H1 (cell line): ENCODE data around the gene DGKI. TPM values are rescaled to one million over a fixed set of nuclear protein-coding genes. Genes with fewer than 3 reads are reported as not detected.

Source experiments
- CTCF ChIA-PET: fragments of 300-600 bp; sonication (Branson Sonifier 250); formaldehyde crosslinking; loops from one replicate; lab custom pipeline; 2021; ENCODE audit not compliant: partially characterized antibody; lab: Charles Lee
- POLR2A ChIA-PET: fragments of 300-600 bp; sonication (Branson Sonifier 250); formaldehyde crosslinking; loops from one replicate; lab custom pipeline; 2021; ENCODE audit warnings: inconsistent platforms; ENCODE audit not compliant: partially characterized antibody; lab: Charles Lee
- DNase-seq, 2 experiments: peaks; one replicate each; pipeline versions ENCODE4 v3.0.0 to v3.0.0-alpha.2; 2010 to 2022; ENCODE audit warnings: low spot score in 2 of 2, low read depth in 1 of 2, mixed read lengths in 1 of 2
- FAIRE-seq: peaks from 2 replicates; lab custom pipeline; 2011; peaks lifted over from hg19 to GRCh38; lab: Jason Lieb, UNC
- H2AFZ ChIP-seq: 2 replicates; pipeline ENCODE4 v1.8.1; 2012; ENCODE audit warnings: low read length, inconsistent platforms
- H2AK5ac ChIP-seq: 2 replicates; pipeline ENCODE4 v1.6.1; 2013; ENCODE audit warnings: low read depth, low read length
- H2BK120ac ChIP-seq: replicated peaks from 2 replicates; pipeline ENCODE3; 2013; ENCODE audit warnings: low read depth, low read length, inconsistent platforms
- H2BK12ac ChIP-seq: 2 replicates; pipeline ENCODE4 v1.6.1; 2013; ENCODE audit warnings: low read depth, low read length
- H2BK15ac ChIP-seq: 2 replicates; pipeline ENCODE4 v1.6.1; 2013; ENCODE audit warnings: low read length
- H2BK20ac ChIP-seq: 2 replicates; pipeline ENCODE4 v1.6.1; 2013; ENCODE audit warnings: low read length
- H2BK5ac ChIP-seq: 2 replicates; pipeline ENCODE4 v1.6.1; 2013; ENCODE audit warnings: low read depth, low read length
- H3K14ac ChIP-seq: 2 replicates; pipeline ENCODE4 v1.6.1; 2013; ENCODE audit warnings: inconsistent platforms; ENCODE audit not compliant: insufficient read length
- H3K18ac ChIP-seq: 2 replicates; pipeline ENCODE4 v1.6.1; 2013; ENCODE audit warnings: low read length; ENCODE audit errors: extremely low read depth
- H3K23ac ChIP-seq: 2 replicates; pipeline ENCODE4 v1.6.1; 2013; ENCODE audit warnings: inconsistent platforms; ENCODE audit not compliant: insufficient read length
- H3K23me2 ChIP-seq: 2 replicates; pipeline ENCODE4 v1.6.1; 2013; ENCODE audit warnings: low read depth, low read length
- H3K27ac ChIP-seq: 2 replicates; pipeline ENCODE4 v1.6.1; 2011; ENCODE audit warnings: low read depth, low read length, inconsistent platforms
- H3K27me3 ChIP-seq, 4 experiments: replicated peaks in 1 of 4; 1 replicate in 1 of 4; 2 replicates in 3 of 4; pipeline versions ENCODE4 v1.6.1 to v1.8.1; 2011 to 2013; ENCODE audit warnings: low read length in 3 of 4, mild to moderate bottlenecking in 3 of 4, inconsistent platforms in 2 of 4, mixed read lengths in 2 of 4, moderate library complexity in 1 of 4; ENCODE audit not compliant: control insufficient read depth in 3 of 4, insufficient read depth in 3 of 4; ENCODE audit errors: extremely low read depth in 1 of 4
- H3K36me3 ChIP-seq, 4 experiments: 2 replicates each; pipeline versions ENCODE4 v1.6.1 to v1.8.1; 2011 to 2013; ENCODE audit warnings: mild to moderate bottlenecking in 4 of 4, low read length in 3 of 4, moderate library complexity in 2 of 4, control low read depth in 1 of 4, inconsistent platforms in 1 of 4; ENCODE audit not compliant: insufficient read depth in 4 of 4, control insufficient read depth in 2 of 4
- H3K4ac ChIP-seq: replicated peaks from 2 replicates; pipeline ENCODE3; 2013; ENCODE audit warnings: low read length, low read depth, mixed read lengths, inconsistent platforms; ENCODE audit not compliant: insufficient read length
- H3K4me1 ChIP-seq, 4 experiments: replicated peaks in 1 of 4; 1 replicate in 1 of 4; 2 replicates in 3 of 4; pipeline versions ENCODE4 v1.6.1 to v1.8.1; 2011 to 2013; ENCODE audit warnings: low read length in 3 of 4, inconsistent platforms in 2 of 4, mixed read lengths in 1 of 4; ENCODE audit not compliant: insufficient read depth in 4 of 4, control insufficient read depth in 3 of 4
- H3K4me2 ChIP-seq, 2 experiments: 2 replicates each; pipeline versions ENCODE4 v1.6.1 to v1.8.1; 2011 to 2013; ENCODE audit warnings: low read depth in 2 of 2, low read length in 2 of 2, control low read depth in 1 of 2, inconsistent platforms in 1 of 2, mild to moderate bottlenecking in 1 of 2; ENCODE audit not compliant: insufficient read depth in 1 of 2
- H3K4me3 ChIP-seq, 4 experiments: fragments of 200-600, 300-600 bp in 1 of 4; sonication (generic), shearing (Covaris generic), sonication (Bioruptor Twin) in 1 of 4; 2 replicates each; pipeline versions ENCODE4 v1.5.1 to v1.8.1; 2011 to 2016; ENCODE audit warnings: low read length in 4 of 4, low read depth in 3 of 4, control low read depth in 2 of 4, inconsistent platforms in 2 of 4, mild to moderate bottlenecking in 2 of 4, mixed read lengths in 1 of 4, moderate library complexity in 1 of 4; ENCODE audit not compliant: insufficient read depth in 2 of 4; ENCODE audit errors: extremely low read depth in 1 of 4
- H3K56ac ChIP-seq: replicated peaks from 2 replicates; pipeline ENCODE3; 2013; ENCODE audit warnings: low read depth, mild to moderate bottlenecking, mixed read lengths, low read length, inconsistent platforms; ENCODE audit not compliant: insufficient read length
- H3K79me1 ChIP-seq: 2 replicates; pipeline ENCODE4 v1.6.1; 2013; ENCODE audit warnings: low read depth, low read length, control low read depth
- H3K79me2 ChIP-seq, 2 experiments: 2 replicates each; pipeline versions ENCODE4 v1.6.1 to v1.8.1; 2012 to 2013; ENCODE audit warnings: low read length in 2 of 2, mild to moderate bottlenecking in 2 of 2, inconsistent platforms in 1 of 2; ENCODE audit not compliant: insufficient read depth in 2 of 2, control insufficient read depth in 1 of 2
- H3K9ac ChIP-seq, 4 experiments: replicated peaks in 1 of 4; 1 replicate in 1 of 4; 2 replicates in 3 of 4; pipeline versions ENCODE4 v1.6.1 to v1.8.1; 2011 to 2013; ENCODE audit warnings: low read depth in 3 of 4, low read length in 3 of 4, control low read depth in 2 of 4, mild to moderate bottlenecking in 2 of 4, moderate library complexity in 2 of 4, inconsistent platforms in 1 of 4; ENCODE audit errors: extremely low read depth in 1 of 4
- H3K9me3 ChIP-seq, 2 experiments: 2 replicates each; pipeline versions ENCODE4 v1.6.1 to v1.8.1; 2012 to 2013; ENCODE audit warnings: mild to moderate bottlenecking in 2 of 2, moderate library complexity in 2 of 2, control low read depth in 1 of 2, inconsistent platforms in 1 of 2, low read depth in 1 of 2, low read length in 1 of 2, mixed read lengths in 1 of 2; ENCODE audit not compliant: insufficient read depth in 2 of 2
- H4K20me1 ChIP-seq, 2 experiments: replicated peaks in 1 of 2; 2 replicates each; pipeline versions ENCODE3 to v1.8.1; 2011 to 2013; ENCODE audit warnings: inconsistent platforms in 2 of 2, low read length in 2 of 2, mild to moderate bottlenecking in 1 of 2; ENCODE audit not compliant: insufficient read depth in 2 of 2, control insufficient read depth in 1 of 2
- H4K5ac ChIP-seq: 2 replicates; pipeline ENCODE4 v1.6.1; 2013; ENCODE audit warnings: low read length, low read depth, mixed read lengths, inconsistent platforms; ENCODE audit not compliant: insufficient read length
- H4K8ac ChIP-seq: 2 replicates; pipeline ENCODE4 v1.8.0; 2013; ENCODE audit warnings: mild to moderate bottlenecking, moderate library complexity, low read length, inconsistent platforms; ENCODE audit not compliant: insufficient read depth; ENCODE audit errors: extremely low read depth
- H4K91ac ChIP-seq: replicated peaks from 2 replicates; pipeline ENCODE3; 2013; ENCODE audit warnings: low read length, mixed read lengths, inconsistent platforms; ENCODE audit not compliant: insufficient read length
- ATF3 ChIP-seq: IDR thresholded peaks from 2 replicates; pipeline ENCODE4 v1.6.1; 2011; ENCODE audit warnings: low read depth, mild to moderate bottlenecking, low read length; ENCODE audit not compliant: insufficient read depth
- EP300 ChIP-seq, 2 experiments: IDR thresholded peaks; 1 replicate in 1 of 2; 2 replicates in 1 of 2; pipeline ENCODE4 v1.6.1; 2011 to 2012; ENCODE audit warnings: low read depth in 2 of 2, low read length in 2 of 2, mild to moderate bottlenecking in 2 of 2, borderline replicate concordance in 1 of 2, inconsistent platforms in 1 of 2, moderate library complexity in 1 of 2
- NANOG ChIP-seq: IDR thresholded peaks from 2 replicates; pipeline ENCODE4 v1.6.1; 2011; ENCODE audit warnings: low read length, low read depth, mild to moderate bottlenecking, inconsistent platforms; ENCODE audit not compliant: insufficient read depth, poor library complexity, severe bottlenecking
- RFX5 ChIP-seq: IDR thresholded peaks from 2 replicates; pipeline ENCODE4 v1.6.1; 2011; ENCODE audit warnings: low read depth, low read length, improper control_type of control experiment, borderline replicate concordance
- RNF2 ChIP-seq: fragments of 200-900, 300-1000 bp; sonication (generic); IDR thresholded peaks from 2 replicates; pipeline ENCODE4 v1.7.1; 2016; ENCODE audit warnings: borderline replicate concordance, low read depth, mild to moderate bottlenecking, antibody characterized with exemption, low read length; ENCODE audit not compliant: poor library complexity, severe bottlenecking; ENCODE audit errors: missing control alignments
- SIN3A ChIP-seq, 2 experiments: IDR thresholded peaks in 1 of 2; conservative IDR thresholded peaks in 1 of 2; 2 replicates each; pipeline ENCODE4 v1.6.1; 2011 to 2012; ENCODE audit warnings: low read length in 2 of 2, improper control_type of control experiment in 1 of 2, low read depth in 1 of 2, mild to moderate bottlenecking in 1 of 2
- SUZ12 ChIP-seq: fragments of 200-600 bp; sonication (generic); IDR thresholded peaks from 2 replicates; pipeline ENCODE4 v1.6.1; 2012; ENCODE audit warnings: mild to moderate bottlenecking, inconsistent platforms, low read length, moderate library complexity, mixed read lengths
- TBP ChIP-seq: IDR thresholded peaks from 2 replicates; pipeline ENCODE4 v1.6.1; 2011; ENCODE audit warnings: low read depth, low read length, improper control_type of control experiment
- YY1 ChIP-seq: IDR thresholded peaks from 2 replicates; pipeline ENCODE4 v1.6.1; 2011; ENCODE audit warnings: low read depth, mild to moderate bottlenecking, low read length
- WGBS, 2 experiments: shearing (Covaris generic) in 1 of 2; methylation state at CpG; one replicate each; pipeline versions ENCODE4 v1.1.6 to v1.1.7; 2013 to 2015; ENCODE audit warnings: low lambda C conversion rate in 2 of 2, mixed read lengths in 2 of 2, inconsistent platforms in 1 of 2, low coverage in 1 of 2, missing lambda C conversion rate in 1 of 2; ENCODE audit not compliant: insufficient replicate concordance in 2 of 2, insufficient coverage in 1 of 2, insufficient read length in 1 of 2; ENCODE audit errors: extremely low coverage in 1 of 2, missing lambda C conversion rate in 1 of 2; 5-methylcytosine and 5-hydroxymethylcytosine counted together
- polyA plus RNA-seq, 7 experiments: library from polyadenylated mRNA; depleted of rRNA in 3 of 7; stranded (reverse) in 5 of 7; unstranded in 2 of 7; fragments of >200 nt in 5 of 7; fragments of 200-250 nt in 2 of 7; gene quantifications; 1 replicate in 5 of 7; 2 replicates in 1 of 7; 4 replicates in 1 of 7; pipeline versions ENCODE4 v1.2.1 to v1.2.3, GENCODE V29; 2011 to 2013; ENCODE audit warnings: missing spikeins in 2 of 7, mixed read lengths in 2 of 7
- total RNA-seq: library from RNA; stranded (reverse); fragmentation: NEBNext Ultra II Directional; extraction: Animal tissue kit (Norgen Biotek cat#: 25700); gene quantifications from 2 replicates; pipeline ENCODE4 v1.2.1, GENCODE V29; 2021

DGKI gene
- total and polyA plus RNA-seq, 2 of the 8 experiments (the other 6 are each of a cell fraction or from before 2014, with no cell fraction given), result 0.20 to 0.71 TPM

DNA sequence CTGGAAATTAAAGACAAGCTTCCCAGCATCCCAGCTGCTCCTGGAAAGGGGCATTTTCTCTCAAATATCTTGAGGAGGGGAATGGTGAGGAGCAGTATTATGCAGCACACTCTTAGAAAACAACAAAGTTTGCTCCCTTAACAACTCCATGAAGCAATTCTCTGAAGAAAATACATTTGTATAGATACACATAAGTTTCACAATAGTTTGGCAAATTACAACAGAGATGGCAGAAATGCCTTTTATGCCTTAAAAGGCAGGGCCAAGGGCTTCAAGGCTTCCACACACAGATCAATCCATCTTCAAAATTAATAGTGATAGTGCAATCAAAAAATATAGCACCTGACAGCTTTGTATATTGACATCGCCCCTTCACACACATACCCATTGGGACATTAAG, 12.2 kb downstream of the DGKI start:
- no peak overlapping the region for H2AK5ac ChIP-seq
- H3K4ac ChIP-seq, result no peak overlapping the region
- DNase-seq (no peak), FAIRE-seq (no peak)
- ChIA-PET CTCF (interaction anchor here (1.1 to 2.7 kb wide), 3 partner anchors 10 to 209 kb away, joined by 3 to 7 read pairs (median 5); no protein-coding TSS in a partner anchor), POLR2A (no interaction called here)
- no peak overlapping the region for H2BK15ac ChIP-seq
- 86% methylated on average over 1 of the region's 1 CpG; no CpG with 5 or more reads in 1 of the 2 experiments for WGBS, 2 experiments
- peaks cover 0 to 9% (median 2%) of the 10 kb centered on the region in 4 experiments; a peak in 3 of 7 replicates for H3K4me1 ChIP-seq
- H3K18ac ChIP-seq, result no peak overlapping the region
- no peak overlapping the region for H2BK20ac ChIP-seq
- H4K20me1 ChIP-seq, result no peaks in the 10 kb centered on the region
- H3K9me3 ChIP-seq, result peaks cover 26 to 27% of the 10 kb centered on the region in 2 experiments; a peak in 3 of 4 replicates
- H4K91ac ChIP-seq, result no peak overlapping the region
- TF ChIP-seq NANOG (no peak), SUZ12 (no peak), ATF3 (no peak), SIN3A (conservative IDR thresholded peaks at IDR 0.05 in 1 of 2, IDR thresholded peaks at IDR 0.05 in 1 of 2; ENCODE audit: low read depth in 1 of 2, low read length in 2 of 2) (no peak), TBP (no peak), RNF2 (no peak), YY1 (no peak), EP300 (IDR thresholded peaks at IDR 0.05; ENCODE audit: borderline replicate concordance in 1 of 2, low read depth in 2 of 2, low read length in 2 of 2) (no peak), RFX5 (no peak)
- no peak overlapping the region for H2BK5ac ChIP-seq
- H2BK12ac ChIP-seq, result no peak overlapping the region
- no peak overlapping the region for H4K5ac ChIP-seq
- H3K14ac ChIP-seq, result no peak overlapping the region
- peaks cover 0 to 6% (median 0%) of the 10 kb centered on the region in 4 experiments; a peak in 2 of 8 replicates for H3K36me3 ChIP-seq
- no peaks in the 10 kb centered on the region for H3K27me3 ChIP-seq
- H3K23me2 ChIP-seq, result no peaks in the 10 kb centered on the region
- no peaks in the 10 kb centered on the region for H3K79me2 ChIP-seq
- H3K9ac ChIP-seq, result no peak overlapping the region
- H3K27ac ChIP-seq, result no peak overlapping the region
- no peak overlapping the region for H2AFZ ChIP-seq
- no peaks in the 10 kb centered on the region for H3K79me1 ChIP-seq
- no peak overlapping the region for H2BK120ac ChIP-seq
- H3K23ac ChIP-seq, result no peak overlapping the region
- H3K4me3 ChIP-seq, result no peak overlapping the region
- no peak overlapping the region for H4K8ac ChIP-seq
- H3K4me2 ChIP-seq, result no peak overlapping the region
- H3K56ac ChIP-seq, result no peak overlapping the region
